A549 (cell line): ENCODE data around the gene KIAA1210. TPM values are rescaled to one million over a fixed set of nuclear protein-coding genes. Genes with fewer than 3 reads are reported as not detected.
A peak's percentile ranks its signal among the peaks of the same experiment; 100 is the strongest.

ENCODE experiments used
- ATAC-seq, 2 experiments: fragments of 200-7000 bp in 1 of 2; fragments of >200 bp in 1 of 2; cut with Nextera tagmentation in 1 of 2; cut with Tn5 transposase in 1 of 2; 3 replicates each; pipeline versions ENCODE4 v1.8.0 to v1.9.1; 2018 to 2020; ENCODE audit warnings: mild to moderate bottlenecking in 1 of 2, moderate library complexity in 1 of 2
- CTCF ChIA-PET: fragments of 300-600 bp; sonication (Branson Sonifier 250); formaldehyde crosslinking; extraction: SDS; loops from one replicate; lab custom pipeline; 2021; ENCODE audit warnings: antibody characterized with exemption, inconsistent platforms; lab: Yijun Ruan, JAX
- POLR2A ChIA-PET: fragments of 350-600 bp; formaldehyde crosslinking; extraction: SDS; loops from one replicate; lab custom pipeline; 2021; ENCODE audit warnings: antibody characterized with exemption, inconsistent platforms; lab: Yijun Ruan, JAX
- DNase-seq, 2 experiments: peaks; one replicate each; pipeline versions ENCODE4 v3.0.0 to v3.0.0-alpha.2; 2011 to 2016; ENCODE audit warnings: low read depth in 1 of 2, low spot score in 1 of 2
- FAIRE-seq: peaks from 2 replicates; lab custom pipeline; 2011; peaks lifted over from hg19 to GRCh38; lab: Jason Lieb, UNC
- H3K27ac ChIP-seq, 2 experiments: fragments of >200 bp; sonication (Bioruptor Twin); formaldehyde crosslinking; 3 replicates each; pipeline ENCODE4 v1.5.1; 2016 to 2017
- H3K4me1 ChIP-seq: fragments of >200 bp; sonication (Bioruptor Twin); formaldehyde crosslinking; 3 replicates; pipeline ENCODE4 v1.6.1; 2016
- H3K4me2 ChIP-seq: fragments of >200 bp; sonication (Bioruptor Twin); formaldehyde crosslinking; 3 replicates; pipeline ENCODE4 v1.6.1; 2016
- H3K4me3 ChIP-seq: fragments of >200 bp; sonication (Bioruptor Twin); formaldehyde crosslinking; 3 replicates; pipeline ENCODE4 v1.5.1; 2016
- H3K9me3 ChIP-seq: fragments of >200 bp; sonication (Bioruptor Twin); formaldehyde crosslinking; 3 replicates; pipeline ENCODE4 v1.6.1; 2016
- ATOH8 ChIP-seq: fragments of 250-450 bp; sonication (Bioruptor Pico); IDR thresholded peaks from 2 replicates; pipeline ENCODE4 v1.5.0; 2020; ENCODE audit warnings: low read depth, mild to moderate bottlenecking, moderate library complexity
- CBX8 ChIP-seq: fragments of 200-600 bp; sonication (generic); IDR thresholded peaks from 2 replicates; pipeline ENCODE4 v1.6.1; 2016
- CTCF ChIP-seq: fragments of >200 bp; sonication (Bioruptor Twin); formaldehyde crosslinking; IDR thresholded peaks from 3 replicates; pipeline ENCODE4 v1.5.1; 2016
- EHF ChIP-seq: fragments of 250-450 bp; sonication (Bioruptor Pico); IDR thresholded peaks from 2 replicates; pipeline ENCODE4 v1.5.0; 2020; ENCODE audit warnings: mild to moderate bottlenecking
- EHMT2 ChIP-seq: fragments of 200-600 bp; sonication (generic); IDR thresholded peaks from 2 replicates; pipeline ENCODE4 v1.6.1; 2016; ENCODE audit warnings: antibody characterized with exemption, low read depth, mild to moderate bottlenecking, moderate library complexity
- ELK1 ChIP-seq: fragments of 150-350 bp; IDR thresholded peaks from 2 replicates; pipeline ENCODE4 v1.6.1; 2014; ENCODE audit warnings: low read depth, mild to moderate bottlenecking, low read length
- ESRRA ChIP-seq: fragments of 150-350 bp; IDR thresholded peaks from 2 replicates; pipeline ENCODE4 v1.6.1; 2014; ENCODE audit warnings: mild to moderate bottlenecking, low read length, borderline replicate concordance
- FOSL2 ChIP-seq, 2 experiments: fragments of 450-650 bp in 1 of 2; fragments of >200 bp in 1 of 2; sonication (Bioruptor Twin) in 1 of 2; formaldehyde crosslinking; IDR thresholded peaks; 2 replicates each; pipeline versions ENCODE4 v1.5.0 to v1.6.1; 2016 to 2020; ENCODE audit warnings: mild to moderate bottlenecking in 1 of 2, moderate library complexity in 1 of 2
- GATA3 ChIP-seq: IDR thresholded peaks from 2 replicates; pipeline ENCODE4 v1.6.1; 2012; ENCODE audit warnings: borderline replicate concordance
- HMGXB4 ChIP-seq: fragments of 250-450 bp; sonication (Bioruptor Pico); IDR thresholded peaks from 2 replicates; pipeline ENCODE4 v1.5.0; 2021; ENCODE audit warnings: mild to moderate bottlenecking, moderate library complexity, borderline replicate concordance
- HOXA7 ChIP-seq: fragments of 250-450 bp; sonication (Bioruptor Pico); IDR thresholded peaks from 2 replicates; pipeline ENCODE4 v1.5.0; 2020; ENCODE audit warnings: mild to moderate bottlenecking, moderate library complexity
- HOXB13 ChIP-seq: fragments of 250-450 bp; sonication (Bioruptor Pico); IDR thresholded peaks from 2 replicates; pipeline ENCODE4 v1.5.0; 2020; ENCODE audit warnings: low read depth, mild to moderate bottlenecking, moderate library complexity
- JUN ChIP-seq, 2 experiments: fragments of >200 bp; sonication (Bioruptor Twin); formaldehyde crosslinking; IDR thresholded peaks; 2 replicates in 1 of 2; 3 replicates in 1 of 2; pipeline ENCODE4 v1.6.1; 2016 to 2017
- JUNB ChIP-seq: fragments of >200 bp; sonication (Bioruptor Twin); formaldehyde crosslinking; IDR thresholded peaks from 2 replicates; pipeline ENCODE4 v1.6.1; 2016
- KDM5A ChIP-seq: fragments of 200-600 bp; sonication (generic); IDR thresholded peaks from 2 replicates; pipeline ENCODE4 v1.6.1; 2016; ENCODE audit warnings: antibody characterized with exemption, mild to moderate bottlenecking
- MAZ ChIP-seq: fragments of 150-350 bp; IDR thresholded peaks from 2 replicates; pipeline ENCODE4 v1.6.1; 2014; ENCODE audit warnings: antibody characterized with exemption, low read depth, low read length, borderline replicate concordance
- RNF2 ChIP-seq: fragments of 200-600 bp; sonication (generic); IDR thresholded peaks from 2 replicates; pipeline ENCODE4 v1.6.1; 2016; ENCODE audit warnings: low read depth, mild to moderate bottlenecking, antibody characterized with exemption, moderate library complexity, borderline replicate concordance
- TFCP2L1 ChIP-seq: fragments of 250-450 bp; sonication (Bioruptor Pico); IDR thresholded peaks from 2 replicates; pipeline ENCODE4 v1.5.0; 2021; ENCODE audit warnings: mild to moderate bottlenecking
- ZC3H11A ChIP-seq: fragments of 450-650 bp; IDR thresholded peaks from 2 replicates; pipeline ENCODE4 v1.6.1; 2014; ENCODE audit warnings: antibody characterized with exemption, mild to moderate bottlenecking
- WGBS: methylation state at CpG from one replicate; pipeline ENCODE4 v1.1.6; 2017; ENCODE audit errors: missing lambda C conversion rate; 5-methylcytosine and 5-hydroxymethylcytosine counted together
- polyA plus RNA-seq, 4 experiments: library from polyadenylated mRNA; depleted of rRNA in 3 of 4; stranded (reverse); fragments of >200 nt; fragmentation: RNase III in 1 of 4; extraction: RNeasy Plus Mini Kit Qiagen cat#74134 plus additional on column Dnase treatment in 1 of 4; gene quantifications; 2 replicates in 3 of 4; 3 replicates in 1 of 4; pipeline ENCODE4 v1.2.3, GENCODE V29; 2011 to 2017

The KIAA1210 gene
- polyA plus RNA-seq, 2 of the 4 experiments (the other 2 are of a cell fraction) = 0.01 TPM; not detected in 1

GRCh38 chrX:119095936-119096335 is 31.7 kb downstream of the KIAA1210 start:
- FAIRE-seq (no peak), DNase-seq (no peak), ATAC-seq (no peak)
- no peak overlapping the region for H3K27ac ChIP-seq
- H3K4me3 ChIP-seq = no peak overlapping the region
- H3K4me2 ChIP-seq = no peak overlapping the region
- peaks cover 13% of the 10 kb centered on the region; the same call in 2 of the 3 replicates for H3K4me1 ChIP-seq
- ChIA-PET CTCF (interaction anchor here (1.2 to 1.7 kb wide), 2 partner anchors 12 to 248 kb away, joined by 3 to 4 read pairs; no protein-coding TSS in a partner anchor), POLR2A (no interaction called here)
- TF ChIP-seq KDM5A (no peak), TFCP2L1 (CRISPR knock-in tag) (no peak), JUN (IDR thresholded peaks at IDR 0.05) (no peak), HOXA7 (CRISPR knock-in tag) (no peak), ELK1 (no peak), CTCF (no peak), ZC3H11A (no peak), EHF (CRISPR knock-in tag) (no peak)
- no peaks in the 10 kb centered on the region for H3K9me3 ChIP-seq

- ATAC-seq = peak in 1 of 2 experiments; percentile 29; a peak in 1 of 6 replicates
- POLR2A ChIA-PET = no interaction called here
- H3K4me3 ChIP-seq = no peak overlapping the region
- TF ChIP-seq KDM5A = no peak
- no peak for TF ChIP-seq HMGXB4 (CRISPR knock-in tag)
- TF ChIP-seq, all 56 proteins: peak for 0
- H3K27ac ChIP-seq = no peak overlapping the region
- H3K4me1 ChIP-seq = peaks cover 13% of the 10 kb centered on the region; the same call in 2 of the 3 replicates
- no peaks in the 10 kb centered on the region for H3K9me3 ChIP-seq
- H3K4me2 ChIP-seq = peak overlapping the region; percentile 36; the same call in 1 of the 3 replicates
- no peak for DNase-seq
- FAIRE-seq = no peak
- WGBS = 23% methylated on average over 3 of the region's 3 CpGs
- CTCF ChIA-PET = interaction anchor here (0.8 to 2.1 kb wide), 2 partner anchors 24 to 26 kb away, joined by 3 to 6 read pairs; no protein-coding TSS in a partner anchor
Measured at GRCh38 chrX:119094819-119095218, 32.8 kb downstream of the KIAA1210 start.

- FAIRE-seq = peak; percentile 54
- Histone ChIP-seq H3K27ac (no peak overlapping the region), H3K4me1 (peaks cover 13% of the 10 kb centered on the region; the same call in 2 of the 3 replicates), H3K4me2 (peak overlapping the region; percentile 36; the same call in 2 of the 3 replicates), H3K9me3 (no peaks in the 10 kb centered on the region), H3K4me3 (no peak overlapping the region)
- ChIA-PET POLR2A (no interaction called here), CTCF (interaction anchor here (2.1 kb wide), 1 partner anchor 24 kb away, joined by 6 read pairs; no protein-coding TSS in a partner anchor)
- peak in 1 of 2 experiments; percentile 37 for DNase-seq
- ATAC-seq = peak; percentile 13 to 67; a peak in 4 of 6 replicates
- 0 out of 2 replicates have a peak, but pooled peaks have one; percentile 41 for TF ChIP-seq JUNB
- no peak for TF ChIP-seq MAZ
- TF ChIP-seq RNF2 = no peak
- TF ChIP-seq ESRRA = no peak
- no peak; a peak in 1 of 5 replicates for TF ChIP-seq JUN (IDR thresholded peaks at IDR 0.05)
- TF ChIP-seq GATA3 = peak; percentile 55; the same call in 1 of the 2 replicates
- no peak for TF ChIP-seq HOXB13 (CRISPR knock-in tag)
- TF ChIP-seq CBX8 = no peak
- TF ChIP-seq ATOH8 (CRISPR knock-in tag) = no peak
- TF ChIP-seq FOSL2 (IDR thresholded peaks at IDR 0.05) = no peak
- peak; percentile 35; the same call in 1 of the 2 replicates for TF ChIP-seq FOSL2 (CRISPR knock-in tag; IDR thresholded peaks at IDR 0.05)
- TF ChIP-seq EHMT2 = no peak
- WGBS = 22% methylated on average over 7 of the region's 7 CpGs
Measured at GRCh38 chrX:119093991-119094735, 33.4 kb downstream of the KIAA1210 start.
